Omental fat pad (tissue), 4 donors: ENCODE data around the gene HDGFL3. TPM values are rescaled to one million over a fixed set of nuclear protein-coding genes. Genes with fewer than 3 reads are reported as not detected.

Experiments
- ATAC-seq: fragments of 150-250 bp; one replicate; pipeline ENCODE4 v1.9.1; 2016; ENCODE audit warnings: mild to moderate bottlenecking, moderate library complexity; ENCODE audit not compliant: low FRiP score
- DNase-seq: peaks from one replicate; pipeline ENCODE4 v3.0.0-alpha.2; 2019; ENCODE audit warnings: low spot score
- total RNA-seq, 4 donors: library from RNA; depleted of rRNA; stranded (reverse); fragments of >200 nt; gene quantifications; one replicate each; pipeline ENCODE4 v1.1.0, GENCODE V29; 2016
- TF ChIP-seq, protein P1 (sequence below), 3 donors: fragments of 450-650 bp; IDR thresholded peaks; one replicate each; pipeline ENCODE4 v1.5.1; 2016 to 2017; ENCODE audit warnings: antibody characterized with exemption in 3 of 3, mild to moderate bottlenecking in 3 of 3, moderate library complexity in 2 of 3

Gene HDGFL3
- total RNA-seq, 4 donors from 2014 or later, result 16.0 to 40.7 (median 29.5) TPM

DNA sequence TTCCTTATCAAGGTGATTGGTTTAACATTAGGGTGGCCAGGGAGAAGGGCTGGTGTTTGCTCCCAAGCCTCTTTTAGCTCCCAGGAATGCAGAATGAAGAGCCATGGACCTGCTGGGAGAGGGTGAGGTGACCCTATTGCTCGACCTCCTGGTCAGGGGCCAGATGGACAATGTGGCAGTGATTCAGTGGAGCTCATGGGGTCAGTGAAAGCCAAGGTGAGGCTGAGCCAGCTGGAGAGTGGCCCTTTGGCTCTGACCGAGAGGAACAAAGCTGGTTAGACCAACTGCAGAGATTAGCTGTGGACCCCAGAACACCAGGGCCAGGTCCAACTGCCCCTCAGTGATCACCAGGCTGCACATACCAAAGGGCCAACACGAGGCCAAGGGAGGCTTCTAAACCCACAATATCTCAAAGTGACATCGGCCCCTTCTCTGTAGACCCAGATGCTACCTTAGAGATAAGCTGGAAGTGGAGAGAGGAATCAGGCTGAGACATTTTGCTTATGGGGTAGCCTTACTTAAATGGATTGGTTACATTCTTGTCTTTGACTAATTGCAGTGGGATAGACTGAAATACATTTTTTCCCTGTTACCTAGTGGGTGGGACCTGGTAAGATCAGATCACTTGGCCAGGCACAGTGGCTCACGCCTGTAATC is 124.8 kb downstream of the HDGFL3 start:
- no peak for DNase-seq
- ATAC-seq, result no peak

DNA sequence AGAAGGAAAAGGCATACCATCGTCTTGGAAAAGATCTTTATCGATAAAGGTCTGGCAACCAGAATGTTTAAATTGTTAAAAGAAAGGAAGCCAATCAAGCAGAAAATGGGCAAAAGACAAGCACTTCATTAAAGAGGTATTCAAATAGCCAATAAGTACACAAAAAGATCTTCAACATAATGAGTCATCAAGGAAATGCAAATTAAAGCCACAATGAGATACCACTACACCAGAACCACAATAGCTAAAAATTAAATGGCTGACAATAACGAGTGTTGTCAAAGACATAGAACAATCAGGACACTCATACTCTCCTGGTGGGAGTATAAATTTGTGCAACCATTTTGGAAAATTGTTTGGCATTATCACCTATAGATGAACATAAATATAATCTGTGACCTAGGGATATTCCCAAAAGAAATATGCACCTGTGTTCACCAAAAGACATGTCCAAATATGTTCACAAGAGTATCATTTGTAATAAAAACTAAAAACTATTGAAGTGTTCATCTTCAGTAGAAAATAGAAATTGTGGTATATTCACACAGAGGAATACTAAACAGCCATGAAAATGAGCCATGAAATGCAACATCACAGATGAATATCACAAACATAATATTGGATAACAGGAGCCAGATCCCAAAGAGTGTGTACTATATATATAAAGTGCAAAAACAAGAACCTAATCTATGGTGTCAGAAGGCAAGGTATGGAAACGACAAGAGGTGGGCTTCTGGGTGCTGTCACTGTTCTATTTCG is 126.2 kb downstream of the HDGFL3 start:
- TF ChIP-seq, protein P1, sequence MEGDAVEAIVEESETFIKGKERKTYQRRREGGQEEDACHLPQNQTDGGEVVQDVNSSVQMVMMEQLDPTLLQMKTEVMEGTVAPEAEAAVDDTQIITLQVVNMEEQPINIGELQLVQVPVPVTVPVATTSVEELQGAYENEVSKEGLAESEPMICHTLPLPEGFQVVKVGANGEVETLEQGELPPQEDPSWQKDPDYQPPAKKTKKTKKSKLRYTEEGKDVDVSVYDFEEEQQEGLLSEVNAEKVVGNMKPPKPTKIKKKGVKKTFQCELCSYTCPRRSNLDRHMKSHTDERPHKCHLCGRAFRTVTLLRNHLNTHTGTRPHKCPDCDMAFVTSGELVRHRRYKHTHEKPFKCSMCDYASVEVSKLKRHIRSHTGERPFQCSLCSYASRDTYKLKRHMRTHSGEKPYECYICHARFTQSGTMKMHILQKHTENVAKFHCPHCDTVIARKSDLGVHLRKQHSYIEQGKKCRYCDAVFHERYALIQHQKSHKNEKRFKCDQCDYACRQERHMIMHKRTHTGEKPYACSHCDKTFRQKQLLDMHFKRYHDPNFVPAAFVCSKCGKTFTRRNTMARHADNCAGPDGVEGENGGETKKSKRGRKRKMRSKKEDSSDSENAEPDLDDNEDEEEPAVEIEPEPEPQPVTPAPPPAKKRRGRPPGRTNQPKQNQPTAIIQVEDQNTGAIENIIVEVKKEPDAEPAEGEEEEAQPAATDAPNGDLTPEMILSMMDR (IDR thresholded peaks at IDR 0.05), result no peak
- DNase-seq (no peak), ATAC-seq (no peak)

More for the DNA sequence above, 124.8 kb downstream of the HDGFL3 start:
- TF ChIP-seq, protein P1 (IDR thresholded peaks at IDR 0.05), result no peak

DNA sequence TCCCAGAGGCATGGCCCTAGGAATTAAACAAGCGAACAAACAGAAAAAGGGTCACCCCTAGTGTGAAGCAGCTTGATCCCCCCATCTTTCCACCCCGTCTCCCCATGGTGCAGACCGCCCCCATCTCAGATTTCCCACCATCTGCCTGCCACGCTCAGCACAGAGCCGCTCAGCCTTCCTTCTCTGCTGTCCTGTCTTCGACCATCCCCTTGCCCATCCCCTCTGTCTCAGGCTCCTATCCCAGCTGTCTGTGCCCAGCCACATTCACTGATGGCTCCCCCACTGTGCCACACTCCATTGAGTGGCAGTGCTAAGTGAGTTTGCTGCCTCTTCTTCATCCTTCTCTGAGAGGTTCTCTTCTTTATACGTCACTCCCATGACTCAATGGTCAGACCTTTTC is 128.9 kb downstream of the HDGFL3 start:
- DNase-seq, result no peak
- no peak for ATAC-seq

More for the DNA sequence above, 128.9 kb downstream of the HDGFL3 start:
- TF ChIP-seq, protein P1 (IDR thresholded peaks at IDR 0.05), result no peak

Other genes starting within 250 kb of the HDGFL3 start
- gene RAMAC, start 221.6 kb downstream of the HDGFL3 start, total RNA-seq, result 10 to 100 TPM; 12.3 to 19.9 (median 16.4) TPM
- gene C15orf40, start 196.2 kb downstream of the HDGFL3 start, total RNA-seq, result 10 to 100 TPM in 2 of 4 donors, 1 to 10 TPM in 2; 8.5 to 13.1 (median 10.3) TPM
- gene BTBD1, start 140.6 kb downstream of the HDGFL3 start, total RNA-seq, result 100 to 1,000 TPM in 1 of 4 donors, 10 to 100 TPM in 3; 56.9 to 104 (median 84.7) TPM
- 10 to 100 TPM in 3 of 4 donors, 1 to 10 TPM in 1; 6.2 to 32.0 (median 16.6) TPM for gene TM6SF1, start 100.2 kb downstream of the HDGFL3 start, total RNA-seq
- gene BNC1, start 76.8 kb upstream of the HDGFL3 start, total RNA-seq, result 10 to 100 TPM in 3 of 4 donors, 1 to 10 TPM in 1; 1.1 to 73.0 (median 35.6) TPM
- gene SH3GL3, start 239.5 kb upstream of the HDGFL3 start, total RNA-seq, result 1 to 10 TPM in 2 of 4 donors, under 1 TPM in 1, not detected in 1; 0.60 to 1.8 (median 1.0) TPM